K562 (cell line): ENCODE results near the gene NAA15. TPM values are rescaled to one million over a fixed set of nuclear protein-coding genes. Genes with fewer than 3 reads are reported as not detected.
A peak's percentile ranks its signal among the peaks of the same experiment; 100 is the strongest.

Source experiments
- ARID4B ChIP-seq: sonication (generic); formaldehyde crosslinking; IDR thresholded peaks from 2 replicates; pipeline ENCODE4 v1.8.0; 2022; ENCODE audit warnings: mild to moderate bottlenecking, missing genetic modification reagents
- CREB3L1 ChIP-seq: fragments of 450-650 bp; IDR thresholded peaks from 2 replicates; pipeline ENCODE4 v1.6.1; 2014; ENCODE audit warnings: low read depth, mild to moderate bottlenecking, moderate library complexity, borderline replicate concordance
- FOXP1 ChIP-seq: sonication (generic); formaldehyde crosslinking; IDR thresholded peaks from 2 replicates; pipeline ENCODE4 v1.8.0; 2022; ENCODE audit warnings: mild to moderate bottlenecking, missing genetic modification reagents
- NFRKB ChIP-seq: fragments of 450-650 bp; IDR thresholded peaks from 2 replicates; pipeline ENCODE4 v1.6.1; 2016; ENCODE audit warnings: low read depth
- NONO ChIP-seq, 2 experiments: fragments of 200-400 bp in 1 of 2; fragments of 450-650 bp in 1 of 2; formaldehyde crosslinking in 1 of 2; IDR thresholded peaks; 2 replicates each; pipeline ENCODE4 v1.6.1; 2017; ENCODE audit warnings: low read depth in 2 of 2, mild to moderate bottlenecking in 2 of 2, moderate library complexity in 2 of 2, low read length in 1 of 2
- SOX6 ChIP-seq: fragments of 450-650 bp; IDR thresholded peaks from 2 replicates; pipeline ENCODE4 v1.6.1; 2014; ENCODE audit warnings: mild to moderate bottlenecking
- ZBTB34 ChIP-seq: fragments of 250-450 bp; sonication (Bioruptor Pico); IDR thresholded peaks from 2 replicates; pipeline ENCODE4 v1.8.0; 2021; ENCODE audit warnings: mild to moderate bottlenecking, moderate library complexity
- ZNF318 ChIP-seq, 2 experiments: fragments of 450-650 bp; IDR thresholded peaks; 2 replicates each; pipeline ENCODE4 v1.6.1; 2016; ENCODE audit warnings: mild to moderate bottlenecking in 2 of 2, borderline replicate concordance in 1 of 2, low read depth in 1 of 2, moderate library complexity in 1 of 2
- polyA plus RNA-seq, 8 experiments: library from polyadenylated mRNA; depleted of rRNA in 4 of 8; stranded (reverse) in 5 of 8; unstranded in 3 of 8; fragments of >200 nt; fragmentation: Nextera tagmentation in 2 of 8; fragmentation: Illumina TruSeq in 1 of 8; extraction: Ambion mirVana in 2 of 8; extraction: Trizol in 1 of 8; gene quantifications; 2 replicates each; pipeline versions ENCODE4 v1.2.1 to v1.2.3, GENCODE V29; 2011 to 2014; ENCODE audit warnings: inconsistent platforms in 1 of 8, missing spikeins in 1 of 8
- total RNA-seq, 7 experiments: library from RNA; depleted of rRNA in 6 of 7; stranded (reverse); fragments of >200 nt in 6 of 7; fragmentation: Illumina TruSeq in 2 of 7; extraction: Trizol in 2 of 7; gene quantifications; 2 replicates each; pipeline versions ENCODE4 v1.2.1 to v1.2.3, GENCODE V29; 2011 to 2021; ENCODE audit warnings: low replicate concordance in 1 of 7

NAA15 gene
- total and polyA plus RNA-seq, 9 of the 15 experiments (the other 6 are each of a cell fraction or from before 2014, with no cell fraction given) = 37.8 to 117 (median 63.2) TPM

- TF ChIP-seq ZNF318 (IDR thresholded peaks at IDR 0.05; ENCODE audit: borderline replicate concordance in 1 of 2, low read depth in 1 of 2) (no peak), CREB3L1 (no peak), NFRKB (no peak), SOX6 (no peak), ZBTB34 (CRISPR knock-in tag) (no peak), NONO (IDR thresholded peaks at IDR 0.05; ENCODE audit: low read depth in 2 of 2, low read length in 1 of 2) (no peak), FOXP1 (CRISPR knock-in tag) (peak; percentile 39; the same call in 1 of the 2 replicates), ARID4B (CRISPR knock-in tag) (0 out of 2 replicates have a peak, but pooled peaks have one; percentile 3)
Observed at GRCh38 chr4:139454111-139455045, 153.1 kb downstream of the NAA15 start, which contains the start of gene RAB33B (continued).
